22Rv1 (cell line): Measurements from ENCODE around the gene SYT13.

Source experiments
- H3K27ac ChIP-seq: fragments of 450-650 bp; 2 replicates; pipeline ENCODE4 v1.5.1; 2017
- ZFX ChIP-seq: fragments of 450-650 bp; IDR thresholded peaks from 2 replicates; pipeline ENCODE4 v1.6.1; 2017; ENCODE audit warnings: antibody characterized with exemption, borderline replicate concordance
- TF ChIP-seq, protein P1 (sequence below): fragments of 450-650 bp; IDR thresholded peaks from 2 replicates; pipeline ENCODE4 v1.5.1; 2017; ENCODE audit warnings: mild to moderate bottlenecking

SYT13 gene

DNA sequence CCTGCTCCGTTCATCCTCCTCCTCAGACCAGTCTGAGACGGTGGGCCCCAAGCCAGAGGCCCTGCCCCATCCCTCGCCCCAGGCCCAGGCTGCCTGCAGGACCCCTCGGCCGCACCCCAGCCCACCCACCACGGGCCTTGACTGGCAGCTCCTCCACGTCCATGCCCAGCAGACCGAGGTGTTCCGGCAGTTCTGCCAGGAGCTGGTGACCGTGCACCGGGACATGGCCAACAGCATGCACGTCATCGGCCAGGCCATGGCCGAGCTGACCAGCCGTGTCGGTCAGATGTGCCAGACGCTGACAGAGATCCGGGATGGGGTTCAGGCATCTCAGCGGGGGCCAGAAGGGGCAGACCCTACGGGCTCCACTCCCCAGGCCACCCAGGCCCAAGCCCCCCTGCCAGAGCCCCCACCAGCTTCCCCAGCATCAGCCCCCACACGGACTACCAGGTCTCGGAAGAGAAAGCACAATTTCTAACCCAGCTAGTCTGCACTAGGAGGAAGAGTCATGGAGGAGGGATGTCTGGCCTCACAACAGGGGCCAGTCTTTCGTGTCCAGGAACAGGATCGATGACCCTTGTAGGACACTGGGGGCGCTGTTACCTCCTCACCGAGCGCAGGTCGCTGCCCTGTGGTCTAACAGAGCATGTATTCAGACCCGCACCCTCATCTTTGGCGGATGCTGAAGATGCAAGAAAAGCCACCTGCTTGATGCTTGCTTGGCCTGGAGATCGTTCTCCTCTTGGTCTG is 73.4 kb downstream of the SYT13 start:
- TF ChIP-seq ZFX, result no peak
- TF ChIP-seq, protein P1, sequence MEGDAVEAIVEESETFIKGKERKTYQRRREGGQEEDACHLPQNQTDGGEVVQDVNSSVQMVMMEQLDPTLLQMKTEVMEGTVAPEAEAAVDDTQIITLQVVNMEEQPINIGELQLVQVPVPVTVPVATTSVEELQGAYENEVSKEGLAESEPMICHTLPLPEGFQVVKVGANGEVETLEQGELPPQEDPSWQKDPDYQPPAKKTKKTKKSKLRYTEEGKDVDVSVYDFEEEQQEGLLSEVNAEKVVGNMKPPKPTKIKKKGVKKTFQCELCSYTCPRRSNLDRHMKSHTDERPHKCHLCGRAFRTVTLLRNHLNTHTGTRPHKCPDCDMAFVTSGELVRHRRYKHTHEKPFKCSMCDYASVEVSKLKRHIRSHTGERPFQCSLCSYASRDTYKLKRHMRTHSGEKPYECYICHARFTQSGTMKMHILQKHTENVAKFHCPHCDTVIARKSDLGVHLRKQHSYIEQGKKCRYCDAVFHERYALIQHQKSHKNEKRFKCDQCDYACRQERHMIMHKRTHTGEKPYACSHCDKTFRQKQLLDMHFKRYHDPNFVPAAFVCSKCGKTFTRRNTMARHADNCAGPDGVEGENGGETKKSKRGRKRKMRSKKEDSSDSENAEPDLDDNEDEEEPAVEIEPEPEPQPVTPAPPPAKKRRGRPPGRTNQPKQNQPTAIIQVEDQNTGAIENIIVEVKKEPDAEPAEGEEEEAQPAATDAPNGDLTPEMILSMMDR, result peak; percentile 51
- no peak overlapping the region for H3K27ac ChIP-seq

DNA sequence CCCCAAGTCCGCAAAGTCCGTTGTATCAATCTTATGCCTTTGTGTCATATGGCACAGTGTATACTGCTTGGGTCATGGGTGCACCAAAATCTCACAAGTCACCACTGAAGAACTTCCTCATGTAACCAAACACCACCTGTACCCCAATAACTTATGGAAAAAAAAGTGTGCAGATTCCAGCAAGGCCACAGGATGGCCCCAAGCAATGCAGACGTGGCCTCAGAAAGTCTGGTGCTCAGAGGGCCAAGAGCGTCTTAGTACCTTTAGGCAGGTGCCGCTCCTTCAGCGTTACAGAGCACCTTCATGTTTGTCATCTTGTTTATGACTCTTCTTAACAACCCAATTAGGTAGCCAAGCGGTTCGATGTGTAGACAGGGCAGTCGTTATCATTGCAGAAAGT is 74.4 kb downstream of the SYT13 start:
- TF ChIP-seq, protein P1, result no peak
- no peak for TF ChIP-seq ZFX
- no peak overlapping the region for H3K27ac ChIP-seq

DNA sequence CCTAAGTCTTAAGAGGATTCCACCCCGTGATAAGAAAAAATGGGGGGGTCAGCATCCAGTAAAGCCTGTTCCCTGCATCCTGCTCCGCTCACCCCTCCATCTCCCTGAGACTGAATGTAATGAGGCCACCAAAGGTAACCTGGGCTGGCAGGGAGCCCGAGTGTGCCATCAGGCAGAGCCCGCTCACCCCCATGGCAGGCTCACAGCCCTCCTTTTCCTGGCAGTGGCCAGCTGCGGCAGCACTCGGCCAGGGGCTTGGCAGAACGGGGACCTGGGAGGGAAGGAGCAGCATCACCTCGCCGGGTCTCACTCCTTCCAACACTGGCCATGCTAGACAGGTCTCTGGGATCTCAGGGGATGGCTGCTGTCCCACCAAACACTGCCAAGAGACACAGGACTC is 75.3 kb downstream of the SYT13 start:
- no peak overlapping the region for H3K27ac ChIP-seq
- TF ChIP-seq, protein P1, result no peak
- TF ChIP-seq ZFX, result no peak

DNA sequence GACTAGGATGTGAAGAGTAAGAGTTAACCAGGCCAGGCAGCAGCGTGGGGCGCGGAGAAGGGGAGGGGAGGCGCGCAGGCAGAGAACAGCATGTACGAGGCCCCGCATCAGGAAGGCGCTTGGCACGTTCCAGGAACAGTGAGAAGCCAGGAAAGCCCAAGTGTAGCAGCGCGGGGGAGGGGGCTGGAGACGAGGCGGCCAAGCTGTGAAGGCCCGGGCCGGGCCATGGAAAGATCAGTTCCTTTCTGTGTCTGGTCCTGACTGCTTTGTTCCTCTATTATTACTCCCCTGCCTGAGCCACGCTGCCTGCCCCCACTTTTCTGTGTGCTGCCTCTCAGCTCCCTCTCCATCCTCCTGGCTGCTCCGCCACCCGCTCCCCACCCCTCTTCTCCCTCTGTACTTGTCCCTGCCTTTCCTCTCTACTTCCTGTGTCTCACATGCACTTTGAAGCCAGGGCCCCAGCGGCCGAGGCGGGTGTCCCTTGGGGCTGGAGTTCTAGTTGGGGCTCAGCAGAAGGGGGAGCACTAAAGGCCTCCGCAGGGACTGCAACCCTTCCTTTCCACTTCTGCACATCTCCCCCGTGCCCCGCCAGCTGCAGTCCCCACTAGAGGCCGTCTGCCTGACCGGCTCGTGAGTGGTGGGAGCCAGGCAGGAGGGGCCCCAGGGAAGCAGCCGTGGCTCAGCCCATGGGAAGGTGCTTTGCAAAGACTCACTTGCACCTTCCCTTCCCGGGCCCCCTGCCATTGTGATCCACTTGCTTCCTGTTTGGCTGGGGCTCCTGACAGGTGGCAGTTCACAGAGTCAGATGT is 76.0 kb downstream of the SYT13 start:
- H3K27ac ChIP-seq, result no peak overlapping the region

DNA sequence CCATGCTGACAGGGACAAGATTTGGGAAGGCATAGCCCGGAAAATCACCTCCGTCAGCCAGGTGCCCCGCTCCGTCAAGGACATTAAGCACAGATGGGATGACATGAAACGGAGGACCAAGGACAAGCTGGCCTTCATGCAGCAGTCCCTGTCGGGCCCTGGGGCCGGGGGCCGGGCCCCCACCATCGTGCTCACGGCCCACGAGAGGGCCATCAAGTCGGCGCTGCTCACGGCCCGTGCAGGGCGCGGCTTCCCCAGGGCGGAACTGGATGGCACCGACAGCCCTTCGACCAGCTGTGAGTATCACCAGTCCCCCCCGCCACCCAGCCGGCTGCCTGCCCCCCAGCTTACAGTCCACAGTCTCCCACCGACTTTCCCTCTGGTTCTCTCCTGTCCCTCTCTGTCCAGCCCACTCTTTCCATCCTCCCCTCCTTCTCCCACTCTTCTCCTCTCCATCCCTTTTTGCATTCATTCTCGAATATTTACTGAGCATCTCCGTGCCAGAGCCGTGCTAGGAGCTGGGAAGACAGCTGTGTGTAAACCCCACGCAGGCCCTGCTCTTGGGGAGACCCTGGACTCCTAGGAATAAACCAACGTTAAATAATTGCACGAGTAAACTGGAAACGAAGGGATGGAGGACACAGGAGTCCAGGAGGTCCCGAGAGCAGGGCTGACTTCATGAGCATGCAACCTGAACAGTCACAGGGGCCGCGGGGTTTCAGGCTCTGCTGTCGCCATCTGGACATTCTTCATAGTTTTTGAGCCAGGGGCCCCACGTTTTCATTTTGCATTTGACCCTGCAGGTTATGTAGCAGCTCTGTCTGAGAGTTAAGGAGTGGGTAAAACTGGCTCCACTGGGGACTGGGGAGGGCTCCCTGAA is 76.9 kb downstream of the SYT13 start:
- TF ChIP-seq, protein P1, result no peak
- TF ChIP-seq ZFX, result no peak
- no peak overlapping the region for H3K27ac ChIP-seq

More for the DNA sequence above, 76.0 kb downstream of the SYT13 start:
- TF ChIP-seq, protein P1, result no peak
- TF ChIP-seq ZFX, result no peak

DNA sequence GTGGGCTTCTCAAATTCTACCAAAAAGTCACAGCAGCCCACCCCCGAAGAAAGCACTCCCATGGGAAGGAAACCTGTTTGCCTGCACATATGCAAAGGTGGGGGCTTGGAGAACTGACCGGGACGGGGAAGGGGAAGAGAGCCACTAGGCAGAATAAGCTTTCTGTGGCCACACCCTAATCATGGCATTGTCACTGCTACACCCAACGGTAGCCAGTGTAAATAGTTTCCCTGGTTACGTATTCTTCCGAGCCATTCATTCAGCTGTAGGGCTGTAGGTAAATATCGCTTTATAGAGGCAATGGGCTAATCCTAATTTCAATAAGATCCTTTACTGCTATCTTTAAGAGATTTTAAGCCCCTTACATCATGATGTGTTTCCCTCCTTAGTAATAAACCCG is 78.0 kb downstream of the SYT13 start:
- no peak overlapping the region for H3K27ac ChIP-seq
- TF ChIP-seq, protein P1, result no peak
- no peak for TF ChIP-seq ZFX
